RWPE1 (cell line): ENCODE measurements around the gene FOXC1.

Experiments
- CTCF ChIA-PET: fragments of 350-600 bp; sonication (Branson Sonifier 250); formaldehyde crosslinking; extraction: SDS; loops from one replicate; lab custom pipeline; 2021; lab: Yijun Ruan, JAX
- POLR2A ChIA-PET: fragments of 400-600 bp; formaldehyde crosslinking; extraction: SDS; loops from one replicate; lab custom pipeline; 2020; ENCODE audit warnings: antibody characterized with exemption; ENCODE audit not compliant: low non-redundant PET; lab: Yijun Ruan, JAX
- DNase-seq: peaks from one replicate; pipeline ENCODE4 v3.0.0; 2012; ENCODE audit warnings: low spot score
- H3K27ac ChIP-seq: fragments of 450-650 bp; 2 replicates; pipeline ENCODE4 v1.5.1; 2017
- TF ChIP-seq, protein P1 (sequence below): fragments of 450-650 bp; conservative IDR thresholded peaks from 2 replicates; pipeline ENCODE4 v1.5.1; 2017; ENCODE audit warnings: low read depth, mild to moderate bottlenecking

FOXC1 gene

DNA sequence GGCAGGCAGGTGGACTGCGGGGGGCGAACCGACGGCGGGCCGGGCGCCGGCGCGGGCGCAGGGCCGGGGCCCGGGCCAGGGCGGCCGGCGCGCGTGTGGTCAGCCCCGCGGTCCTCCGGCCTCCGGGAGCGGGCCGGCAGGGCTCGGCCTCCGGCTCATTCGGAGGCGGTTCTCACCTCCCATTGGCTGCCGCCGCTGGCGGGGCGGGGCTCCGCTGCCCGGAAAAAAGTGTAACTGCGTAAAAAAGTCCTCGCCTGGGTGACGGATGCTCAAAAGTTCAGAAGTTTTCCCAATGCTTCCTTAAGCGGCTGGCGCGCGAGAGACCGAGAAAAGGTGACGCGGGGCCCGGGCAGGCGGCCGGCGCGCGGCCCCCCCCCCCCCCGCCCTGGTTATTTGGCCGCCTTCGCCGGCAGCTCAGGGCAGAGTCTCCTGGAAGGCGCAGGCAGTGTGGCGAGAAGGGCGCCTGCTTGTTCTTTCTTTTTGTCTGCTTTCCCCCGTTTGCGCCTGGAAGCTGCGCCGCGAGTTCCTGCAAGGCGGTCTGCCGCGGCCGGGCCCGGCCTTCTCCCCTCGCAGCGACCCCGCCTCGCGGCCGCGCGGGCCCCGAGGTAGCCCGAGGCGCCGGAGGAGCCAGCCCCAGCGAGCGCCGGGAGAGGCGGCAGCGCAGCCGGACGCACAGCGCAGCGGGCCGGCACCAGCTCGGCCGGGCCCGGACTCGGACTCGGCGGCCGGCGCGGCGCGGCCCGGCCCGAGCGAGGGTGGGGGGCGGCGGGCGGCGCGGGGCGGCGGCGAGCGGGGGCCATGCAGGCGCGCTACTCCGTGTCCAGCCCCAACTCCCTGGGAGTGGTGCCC, at the start of gene FOXC1:
TSS of gene FOXC1 (plus strand) at position 268 of the 849 bp plus-strand sequence. CDS start at position 799, 531 bp downstream.
- CTCF ChIA-PET, result interaction anchor here (0.6 to 1.8 kb wide), 3 partner anchors 14 to 598 kb away, joined by 3 to 9 read pairs (median 4); no protein-coding TSS in a partner anchor
- peak within 1 kb of the TSS; percentile 97 for H3K27ac ChIP-seq
- TF ChIP-seq, protein P1, sequence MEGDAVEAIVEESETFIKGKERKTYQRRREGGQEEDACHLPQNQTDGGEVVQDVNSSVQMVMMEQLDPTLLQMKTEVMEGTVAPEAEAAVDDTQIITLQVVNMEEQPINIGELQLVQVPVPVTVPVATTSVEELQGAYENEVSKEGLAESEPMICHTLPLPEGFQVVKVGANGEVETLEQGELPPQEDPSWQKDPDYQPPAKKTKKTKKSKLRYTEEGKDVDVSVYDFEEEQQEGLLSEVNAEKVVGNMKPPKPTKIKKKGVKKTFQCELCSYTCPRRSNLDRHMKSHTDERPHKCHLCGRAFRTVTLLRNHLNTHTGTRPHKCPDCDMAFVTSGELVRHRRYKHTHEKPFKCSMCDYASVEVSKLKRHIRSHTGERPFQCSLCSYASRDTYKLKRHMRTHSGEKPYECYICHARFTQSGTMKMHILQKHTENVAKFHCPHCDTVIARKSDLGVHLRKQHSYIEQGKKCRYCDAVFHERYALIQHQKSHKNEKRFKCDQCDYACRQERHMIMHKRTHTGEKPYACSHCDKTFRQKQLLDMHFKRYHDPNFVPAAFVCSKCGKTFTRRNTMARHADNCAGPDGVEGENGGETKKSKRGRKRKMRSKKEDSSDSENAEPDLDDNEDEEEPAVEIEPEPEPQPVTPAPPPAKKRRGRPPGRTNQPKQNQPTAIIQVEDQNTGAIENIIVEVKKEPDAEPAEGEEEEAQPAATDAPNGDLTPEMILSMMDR, result no peak
- peak; percentile 96 for DNase-seq
- POLR2A ChIA-PET, result interaction anchor here (0.6 kb wide), 1 partner anchor 1128 kb away, joined by 3 read pairs; no protein-coding TSS in a partner anchor

DNA sequence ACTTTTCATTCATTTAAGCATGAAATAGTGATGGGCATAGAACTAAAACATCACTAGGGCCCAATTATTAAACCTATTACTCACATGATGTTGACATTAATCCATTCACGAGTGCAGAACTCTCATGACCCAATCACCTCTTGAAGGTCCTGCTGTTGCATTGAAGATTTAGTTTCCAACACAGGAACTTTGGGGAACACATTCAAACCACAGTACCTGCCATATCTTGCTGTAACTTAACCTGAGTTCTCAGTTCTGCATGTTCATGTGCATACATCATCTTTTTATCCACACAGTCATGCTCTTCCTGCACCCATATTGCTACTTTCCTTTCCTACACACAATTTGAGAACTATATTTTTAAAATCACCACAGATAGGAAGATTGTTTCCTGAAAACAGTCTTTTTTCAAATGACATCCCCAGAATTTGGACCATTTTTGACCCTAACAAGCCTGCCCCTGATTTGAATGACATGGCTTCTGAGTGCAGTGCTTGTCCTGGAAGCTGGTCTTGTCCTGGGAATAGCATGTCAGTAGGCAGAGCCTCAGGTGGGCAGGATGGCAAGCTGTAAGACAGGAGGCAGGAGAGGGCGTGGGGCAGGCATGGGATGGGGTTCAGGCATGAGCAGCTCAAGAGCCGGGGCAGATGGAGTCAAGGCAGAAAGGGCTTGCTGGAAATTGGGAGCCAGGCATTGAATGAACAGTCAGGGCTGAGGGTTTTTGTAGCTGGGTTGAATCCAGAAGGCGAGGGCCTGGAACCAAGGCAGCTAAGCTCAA, 49.2 kb upstream of the FOXC1 start:
- no peak overlapping the region for H3K27ac ChIP-seq
- DNase-seq, result no peak
- TF ChIP-seq, protein P1, result no peak
- CTCF ChIA-PET, result interaction anchor here (1.0 kb wide), 1 partner anchor 36 kb away, joined by 3 read pairs; no protein-coding TSS in a partner anchor
- POLR2A ChIA-PET, result no interaction called here

DNA sequence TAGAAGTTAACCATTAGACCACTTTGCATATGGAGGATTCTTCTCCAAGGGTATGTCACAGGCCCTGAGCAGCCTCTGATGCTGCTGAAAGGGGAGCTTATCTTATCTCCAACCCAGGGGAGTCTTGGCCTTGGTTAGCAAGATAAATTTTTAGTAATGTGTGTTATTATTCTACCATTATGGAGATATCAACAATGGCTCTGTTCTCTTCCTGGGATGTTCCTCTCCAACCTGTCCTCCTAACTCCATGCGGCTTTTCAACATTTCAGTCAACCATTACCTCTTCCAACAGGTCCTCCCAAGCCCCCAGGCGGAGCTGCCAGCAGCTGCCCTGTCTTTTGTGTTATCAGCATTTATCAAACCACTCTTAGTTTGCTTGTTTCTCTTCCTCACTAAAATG, 48.4 kb upstream of the FOXC1 start:
- H3K27ac ChIP-seq, result no peak overlapping the region
- POLR2A ChIA-PET, result no interaction called here
- TF ChIP-seq, protein P1, result no peak
- no peak for DNase-seq
- CTCF ChIA-PET, result interaction anchor here (0.5 to 1.0 kb wide), 4 partner anchors 14 to 574 kb away, joined by 3 to 4 read pairs (median 3); no protein-coding TSS in a partner anchor

DNA sequence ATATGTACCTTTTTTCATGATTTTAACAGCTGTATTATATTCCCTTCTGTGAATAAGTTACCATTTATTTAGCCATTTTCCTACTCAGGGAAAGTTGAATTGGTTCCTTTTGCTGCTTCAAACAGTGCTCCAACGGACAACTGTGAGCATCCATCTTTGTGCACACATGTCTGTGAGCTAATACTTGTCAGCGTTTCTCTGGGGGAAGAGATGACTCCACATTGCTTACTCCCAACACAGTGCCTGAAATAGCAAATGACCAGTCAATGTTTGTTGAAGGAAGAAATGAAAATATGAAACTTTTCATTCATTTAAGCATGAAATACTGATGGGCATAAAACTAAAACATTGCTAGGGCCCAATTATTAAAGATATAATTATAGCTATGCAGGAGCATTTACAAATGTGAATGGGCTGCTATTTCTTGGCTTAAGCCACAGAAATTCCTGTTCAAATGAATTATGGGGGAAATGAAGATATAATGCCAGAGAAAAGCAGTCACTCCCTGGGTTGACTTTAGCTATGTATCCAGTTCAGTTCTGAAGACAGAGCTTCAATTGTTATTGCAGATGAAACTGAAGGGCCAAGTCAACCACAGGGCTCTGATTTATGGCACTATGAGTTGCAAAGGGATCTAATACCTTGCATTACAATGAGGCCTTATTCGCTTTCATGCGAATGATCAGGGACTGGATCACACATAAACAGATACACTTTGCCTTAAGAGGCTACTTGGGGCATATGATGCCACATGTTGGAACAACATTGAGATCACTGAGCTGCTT, 47.4 kb upstream of the FOXC1 start:
- TF ChIP-seq, protein P1, result no peak
- H3K27ac ChIP-seq, result no peak overlapping the region
- no peak for DNase-seq
- CTCF ChIA-PET, result interaction anchor here (0.6 kb wide), 1 partner anchor 13 kb away, joined by 4 read pairs; no protein-coding TSS in a partner anchor
- POLR2A ChIA-PET, result no interaction called here

DNA sequence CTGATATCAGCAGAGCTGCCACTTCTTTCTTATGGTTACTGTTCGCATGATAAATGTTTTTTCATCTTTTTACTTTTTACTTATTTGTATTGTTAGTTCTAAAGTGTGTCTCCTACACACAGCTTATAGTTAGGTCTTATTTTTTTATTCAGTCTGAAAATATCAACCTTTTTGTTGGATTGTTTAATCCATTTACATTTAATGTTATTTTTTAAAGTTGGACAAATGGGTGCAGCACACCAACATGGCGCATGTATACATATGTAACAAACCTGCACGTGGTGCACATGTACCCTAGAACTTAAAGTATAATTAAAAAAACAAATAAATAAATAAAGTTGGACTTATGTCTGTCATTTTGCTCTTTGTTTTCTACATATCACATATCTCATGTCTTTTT, 40.3 kb upstream of the FOXC1 start:
- ChIA-PET CTCF (no interaction called here), POLR2A (no interaction called here)
- H3K27ac ChIP-seq, result no peak overlapping the region
- TF ChIP-seq, protein P1, result no peak
- no peak for DNase-seq
